Loucy (cell line): Measurements from ENCODE around the gene SRGAP1.

Experiments
- H2AFZ ChIP-seq: fragments of 200-600 bp; sonication (generic); 2 replicates; pipeline ENCODE4 v1.6.0; 2016; ENCODE audit warnings: antibody characterized with exemption, mild to moderate bottlenecking, low read length, moderate library complexity
- H3F3A ChIP-seq: fragments of 200-600 bp; 2 replicates; pipeline ENCODE4 v1.6.0; 2016; ENCODE audit warnings: antibody characterized with exemption, low read depth, mild to moderate bottlenecking
- H3K27me3 ChIP-seq: fragments of 200-600 bp; sonication (generic); 2 replicates; pipeline ENCODE4 v1.6.1; 2014; ENCODE audit warnings: low read length, mild to moderate bottlenecking; ENCODE audit not compliant: insufficient read depth, poor library complexity, severe bottlenecking
- H3K36me3 ChIP-seq: fragments of 200-600 bp; sonication (generic); 2 replicates; pipeline ENCODE4 v1.6.1; 2016; ENCODE audit warnings: low read length; ENCODE audit not compliant: insufficient read depth
- H3K4me1 ChIP-seq: fragments of 200-600 bp; sonication (generic); 2 replicates; pipeline ENCODE4 v1.5.1; 2014; ENCODE audit warnings: low read length, mild to moderate bottlenecking; ENCODE audit not compliant: insufficient read depth, poor library complexity, severe bottlenecking
- H3K4me2 ChIP-seq: fragments of 200-600 bp; sonication (generic); 2 replicates; pipeline ENCODE4 v1.6.0; 2014; ENCODE audit warnings: antibody characterized with exemption, low read length, low read depth, mild to moderate bottlenecking; ENCODE audit not compliant: poor library complexity, severe bottlenecking
- H3K4me3 ChIP-seq: fragments of 200-600 bp; sonication (generic); 2 replicates; pipeline ENCODE4 v1.5.1; 2014; ENCODE audit warnings: low read length, mild to moderate bottlenecking, mixed read lengths; ENCODE audit not compliant: poor library complexity, severe bottlenecking
- H3K79me2 ChIP-seq: fragments of 200-600 bp; sonication (generic); 2 replicates; pipeline ENCODE4 v1.6.1; 2014; ENCODE audit warnings: low read length; ENCODE audit not compliant: insufficient read depth
- H3K9ac ChIP-seq: fragments of 200-600 bp; sonication (generic); 2 replicates; pipeline ENCODE4 v1.6.0; 2014; ENCODE audit warnings: mild to moderate bottlenecking, low read depth, low read length, moderate library complexity; ENCODE audit not compliant: poor library complexity, severe bottlenecking
- H3K9me2 ChIP-seq: fragments of 200-600 bp; sonication (generic); replicated peaks from 2 replicates; pipeline ENCODE4 v1.6.1; 2016; ENCODE audit warnings: low read depth, low read length, mixed read lengths
- H3K9me3 ChIP-seq: fragments of 200-600 bp; sonication (generic); 2 replicates; pipeline ENCODE4 v1.6.1; 2014; ENCODE audit warnings: mild to moderate bottlenecking, antibody characterized with exemption, low read length, low read depth; ENCODE audit not compliant: insufficient read depth
- H4K20me1 ChIP-seq: fragments of 200-600 bp; sonication (generic); 2 replicates; pipeline ENCODE4 v1.6.0; 2014; ENCODE audit warnings: antibody characterized with exemption, low read length, mild to moderate bottlenecking; ENCODE audit not compliant: insufficient read depth, poor library complexity, severe bottlenecking
- CTCF ChIP-seq: fragments of 200-600 bp; sonication (generic); conservative IDR thresholded peaks from 2 replicates; pipeline ENCODE4 v1.5.1; 2014; ENCODE audit warnings: mild to moderate bottlenecking, antibody characterized with exemption, low read length
- EZH2phosphoT487 ChIP-seq: fragments of 200-600 bp; IDR thresholded peaks from 2 replicates; pipeline ENCODE4 v1.6.1; 2018; ENCODE audit warnings: antibody characterized with exemption, mild to moderate bottlenecking, moderate library complexity, borderline replicate concordance

The SRGAP1 gene

DNA sequence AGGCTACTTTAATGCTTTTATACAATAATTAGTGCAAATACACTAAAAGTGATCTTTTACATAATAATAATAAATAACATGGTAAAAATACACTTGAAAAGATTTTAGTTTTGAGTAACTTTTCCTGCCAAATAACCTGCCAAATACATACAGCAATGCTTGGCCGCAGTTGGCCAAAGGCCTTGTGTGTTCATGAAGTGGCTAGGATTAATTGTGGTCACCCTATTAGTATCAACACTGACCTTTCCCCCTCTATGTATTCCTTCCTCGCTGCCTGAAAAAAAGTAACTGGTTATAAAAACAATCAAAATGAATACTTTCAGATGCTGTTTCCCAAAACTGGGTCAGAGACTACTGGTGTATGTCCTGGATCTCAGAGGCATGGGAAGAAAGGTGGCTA is 343.3 kb downstream of the SRGAP1 start:
- Histone ChIP-seq H3K4me2 (no peak overlapping the region), H3K4me3 (no peak overlapping the region), H3K79me2 (no peaks in the 10 kb centered on the region), H3F3A (no peaks in the 10 kb centered on the region), H3K9me3 (no peaks in the 10 kb centered on the region), H2AFZ (no peak overlapping the region), H3K27me3 (no peaks in the 10 kb centered on the region), H3K4me1 (no peaks in the 10 kb centered on the region), H3K9ac (no peak overlapping the region), H4K20me1 (no peaks in the 10 kb centered on the region), H3K36me3 (peaks cover 4% of the 10 kb centered on the region; the same call in 1 of the 2 replicates), H3K9me2 (no peaks in the 10 kb centered on the region)
- TF ChIP-seq EZH2phosphoT487 (no peak), CTCF (no peak)

- Histone ChIP-seq H3K9me2 (no peaks in the 10 kb centered on the region), H3F3A (no peaks in the 10 kb centered on the region), H3K9me3 (no peaks in the 10 kb centered on the region), H3K4me3 (no peak overlapping the region), H3K4me2 (no peak overlapping the region), H3K4me1 (no peaks in the 10 kb centered on the region), H3K79me2 (no peaks in the 10 kb centered on the region), H2AFZ (no peak overlapping the region), H3K9ac (no peak overlapping the region), H4K20me1 (no peaks in the 10 kb centered on the region), H3K36me3 (peaks cover 14% of the 10 kb centered on the region; the same call in 1 of the 2 replicates), H3K27me3 (no peaks in the 10 kb centered on the region)
- TF ChIP-seq CTCF (no peak), EZH2phosphoT487 (no peak)
Measured at GRCh38 chr12:64189530-64189929, 345.0 kb downstream of the SRGAP1 start.

GRCh38 chr12:64190140-64190539 is 345.6 kb downstream of the SRGAP1 start:
- H3K36me3 ChIP-seq, result peaks cover 14% of the 10 kb centered on the region; the same call in 1 of the 2 replicates
- TF ChIP-seq EZH2phosphoT487, result no peak
- TF ChIP-seq CTCF, result no peak
- no peak overlapping the region for H2AFZ ChIP-seq
- H3K27me3 ChIP-seq, result no peaks in the 10 kb centered on the region
- no peaks in the 10 kb centered on the region for H3K79me2 ChIP-seq
- no peak overlapping the region for H3K9ac ChIP-seq
- H3K4me2 ChIP-seq, result no peak overlapping the region
- no peaks in the 10 kb centered on the region for H3K4me1 ChIP-seq
- no peak overlapping the region for H3K4me3 ChIP-seq
- H3F3A ChIP-seq, result no peaks in the 10 kb centered on the region
- no peaks in the 10 kb centered on the region for H4K20me1 ChIP-seq
- no peaks in the 10 kb centered on the region for H3K9me3 ChIP-seq
- H3K9me2 ChIP-seq, result no peaks in the 10 kb centered on the region
